EH (cell line): ENCODE results near the gene MINDY3.
"Not testable (repeated sequence)": the region's sequence is repeated elsewhere in the genome, so short reads cannot be mapped to it uniquely, and the experiment has no call there.

Experiments
- DNase-seq: peaks from one replicate; pipeline ENCODE4 v3.0.0-alpha.2; 2015; ENCODE audit warnings: low read depth

MINDY3 gene

GRCh38 chr10:15859906-15860691 lies at the start of gene MINDY3:
Gene MINDY3 (minus strand): TSS chr10:15860507. CDS start chr10:15860299, 208 bp downstream.
- peak; percentile 84 for DNase-seq

- no peak for DNase-seq
Measured at GRCh38 chr10:15901889-15902288, 41.6 kb upstream of the MINDY3 start.

GRCh38 chr10:15898046-15898445 lies 37.7 kb upstream of the MINDY3 start:
- DNase-seq, result peak; percentile 23

GRCh38 chr10:15897287-15897686 lies 37.0 kb upstream of the MINDY3 start:
- DNase-seq, result peak; percentile 20

GRCh38 chr10:15896654-15897053 lies 36.3 kb upstream of the MINDY3 start:
- no peak for DNase-seq

GRCh38 chr10:15884447-15884846 lies 24.1 kb upstream of the MINDY3 start:
- DNase-seq, result no peak

- DNase-seq, result no peak
Measured at GRCh38 chr10:15881542-15881941, 21.2 kb upstream of the MINDY3 start.

- peak; percentile 8 for DNase-seq
Measured at GRCh38 chr10:15879663-15880062, 19.4 kb upstream of the MINDY3 start.

- DNase-seq, result peak; percentile 48
Measured at GRCh38 chr10:15879058-15879457, 18.8 kb upstream of the MINDY3 start.

- no peak for DNase-seq
Measured at GRCh38 chr10:15877836-15878576, 17.7 kb upstream of the MINDY3 start.

GRCh38 chr10:15876274-15876673 lies 16.0 kb upstream of the MINDY3 start:
- not testable (repeated sequence) for DNase-seq

GRCh38 chr10:15872645-15873044 lies 12.3 kb upstream of the MINDY3 start:
- DNase-seq, result not testable (repeated sequence)

GRCh38 chr10:15871823-15872222 lies 11.5 kb upstream of the MINDY3 start:
- no peak for DNase-seq

GRCh38 chr10:15869935-15870334 lies 9.6 kb upstream of the MINDY3 start:
- no peak for DNase-seq

GRCh38 chr10:15868006-15868405 lies 7.7 kb upstream of the MINDY3 start:
- DNase-seq, result no peak

- no peak for DNase-seq
Measured at GRCh38 chr10:15865304-15865703, 5.0 kb upstream of the MINDY3 start.

- DNase-seq, result no peak
Measured at GRCh38 chr10:15864419-15864818, 4.1 kb upstream of the MINDY3 start.

- DNase-seq, result no peak
Measured at GRCh38 chr10:15863733-15864132, 3.4 kb upstream of the MINDY3 start.

- no peak for DNase-seq
Measured at GRCh38 chr10:15863323-15863722, 3.0 kb upstream of the MINDY3 start.

- DNase-seq, result no peak
Measured at GRCh38 chr10:15860692-15861201, 440 bp upstream of the MINDY3 start.

GRCh38 chr10:15859509-15859905 lies 800 bp downstream of the MINDY3 start:
- no peak for DNase-seq

GRCh38 chr10:15858861-15859281 lies 1.4 kb downstream of the MINDY3 start:
- no peak for DNase-seq

- DNase-seq, result peak; percentile 44
Measured at GRCh38 chr10:15857107-15857575, 3.2 kb downstream of the MINDY3 start.
